Hematopoietic multipotent progenitor cell treated with erythropoietin and hydrocortisone succinate and interleukin-3 and kit ligand, for 8 days (in vitro differentiated cells): ENCODE results near the gene ATXN3.

Experiments used
- DNase-seq: peaks from one replicate; pipeline ENCODE4 v3.0.0-alpha.2; 2015

Gene ATXN3

DNA sequence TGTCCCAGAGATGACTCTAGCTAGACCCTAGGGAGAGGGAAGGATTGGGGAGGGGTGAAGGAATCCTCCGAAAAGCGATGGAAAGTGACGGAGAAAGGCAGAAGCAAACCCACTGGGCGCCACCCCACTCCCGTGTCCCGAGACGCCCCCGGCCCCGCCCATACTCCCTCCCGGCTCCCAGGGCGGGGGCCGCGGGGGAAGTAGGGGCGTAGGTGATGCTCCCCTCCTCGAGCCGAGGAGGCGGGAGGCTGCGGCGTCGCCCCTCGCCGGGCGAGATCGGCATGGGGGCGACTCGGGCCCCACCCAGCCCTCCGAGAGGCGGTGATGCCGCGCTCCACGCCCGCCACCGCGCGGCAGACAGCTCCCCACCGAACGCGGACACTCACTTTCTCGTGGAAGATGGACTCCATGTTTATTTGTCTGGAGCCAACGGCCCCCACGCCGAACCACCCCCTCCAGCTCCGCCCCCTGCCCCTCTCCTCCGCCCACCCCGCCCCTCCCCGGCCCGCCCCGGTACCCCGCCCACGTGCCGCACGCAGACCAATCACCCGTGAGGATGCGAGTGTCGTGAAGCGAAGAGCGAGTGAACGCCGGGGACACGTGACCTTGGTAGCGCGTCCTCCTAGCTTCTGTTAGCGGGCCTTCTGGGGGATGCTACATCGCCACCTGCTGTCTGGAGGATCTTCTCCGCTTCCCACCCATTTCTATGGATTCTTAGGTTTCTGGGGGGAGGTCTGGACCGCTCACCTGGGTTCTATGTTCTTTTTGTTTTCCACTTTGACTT is at the start of gene ATXN3:
TSS of gene ATXN3 (minus strand) at position 440 of the 784 bp plus-strand sequence. CDS start at position 410, 30 bp downstream.
- peak; percentile 99 for DNase-seq

GRCh38 chr14:92154283-92154942 is 48.0 kb upstream of the ATXN3 start:
- no peak for DNase-seq

DNA sequence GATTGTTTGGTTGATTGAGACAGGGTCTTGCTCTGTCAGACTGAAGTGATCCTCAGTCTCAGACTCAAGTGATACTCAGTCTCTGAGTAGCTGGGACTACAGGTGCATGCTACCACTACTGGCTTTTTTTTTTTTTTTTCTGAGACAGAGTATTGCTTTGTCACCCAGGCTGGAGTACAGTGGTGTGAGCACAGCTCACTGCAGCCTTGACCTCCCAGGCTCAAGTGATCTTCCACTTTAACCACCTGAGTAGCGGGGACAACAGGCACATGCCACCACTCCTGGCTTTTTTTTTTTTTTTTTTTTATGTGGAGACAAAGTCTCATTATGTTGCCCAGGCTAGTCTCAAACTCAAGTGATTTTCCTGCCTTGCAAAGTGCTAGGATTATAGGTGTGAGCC is 47.2 kb upstream of the ATXN3 start:
- no peak for DNase-seq

- peak; percentile 35 for DNase-seq
Measured at GRCh38 chr14:92144708-92145107, 38.3 kb upstream of the ATXN3 start.

DNA sequence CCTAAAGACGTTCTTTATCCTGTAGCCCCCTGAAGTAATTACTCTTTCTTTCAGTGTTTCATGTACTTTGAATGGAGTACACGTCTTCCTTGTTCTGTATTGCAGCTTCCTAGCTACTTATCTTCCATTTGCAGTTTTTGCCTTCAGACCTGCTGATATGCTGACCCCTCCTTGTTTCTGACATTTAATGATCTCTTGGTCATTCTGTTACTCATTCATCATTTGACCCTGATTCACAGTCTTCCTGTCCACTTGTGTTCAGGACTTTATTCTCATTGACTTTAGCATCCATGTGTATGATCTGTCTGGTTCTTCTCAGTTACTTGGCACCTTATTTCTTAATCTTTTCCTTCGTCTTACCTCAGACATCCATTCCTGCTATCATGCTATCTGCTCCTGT is 37.6 kb upstream of the ATXN3 start:
- DNase-seq, result no peak

- DNase-seq, result no peak
Measured at GRCh38 chr14:92143309-92143708, 36.9 kb upstream of the ATXN3 start.

DNA sequence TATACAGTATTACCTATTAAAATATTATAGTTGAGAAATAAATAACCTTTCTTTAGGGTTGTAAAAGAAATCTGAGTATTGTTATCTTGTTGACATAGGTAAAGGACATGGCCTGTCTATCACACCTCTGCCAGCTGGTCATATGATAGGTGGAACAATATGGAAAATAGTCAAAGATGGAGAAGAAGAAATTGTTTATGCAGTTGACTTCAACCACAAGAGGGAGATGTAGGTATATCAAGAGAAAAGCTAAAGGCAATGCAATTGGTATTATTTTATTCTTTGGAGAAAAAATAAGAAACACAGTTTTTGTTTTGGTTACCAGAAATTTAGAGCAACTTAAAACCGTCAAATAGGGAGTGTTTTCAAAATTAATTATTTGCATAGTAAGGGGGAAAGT is 28.9 kb upstream of the ATXN3 start:
- DNase-seq, result peak; percentile 52

GRCh38 chr14:92134456-92134855 is 28.1 kb upstream of the ATXN3 start:
- no peak for DNase-seq

- no peak for DNase-seq
Measured at GRCh38 chr14:92122761-92123160, 16.4 kb upstream of the ATXN3 start.

GRCh38 chr14:92122351-92122677 is 15.9 kb upstream of the ATXN3 start:
- peak; percentile 44 for DNase-seq

DNA sequence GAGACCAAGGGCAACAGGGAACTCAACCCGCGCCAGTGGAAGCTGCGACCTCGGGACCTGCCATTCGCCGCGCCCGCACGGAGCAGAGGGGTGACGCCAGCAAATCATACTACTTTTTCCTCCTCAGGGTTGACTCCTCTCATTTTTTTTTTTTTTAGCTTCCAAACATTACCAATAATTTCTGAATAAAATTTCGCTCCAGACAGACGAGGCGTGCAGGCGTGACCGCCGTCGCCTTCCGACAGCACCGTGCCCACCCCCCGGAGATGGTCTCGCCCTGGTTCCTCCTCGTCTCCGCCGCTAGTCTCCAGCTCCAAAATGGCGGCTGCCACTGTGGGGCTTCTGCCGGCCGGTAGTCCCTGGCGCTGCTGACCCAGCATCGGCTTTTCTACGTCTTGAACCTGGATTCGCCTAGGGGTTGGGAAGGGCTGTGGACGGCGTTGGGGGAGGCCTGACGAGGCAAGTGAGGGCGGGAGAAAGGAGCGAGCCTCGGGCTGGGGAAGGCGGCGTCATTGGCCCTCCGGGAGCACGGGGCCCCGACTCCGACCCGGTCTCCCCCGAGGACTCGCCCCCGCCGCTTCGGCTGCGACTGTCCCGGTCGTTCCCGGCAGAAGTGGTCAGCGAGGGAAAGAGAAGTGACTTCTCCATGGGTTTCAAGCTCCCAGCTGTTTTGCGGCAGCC is 15.4 kb upstream of the ATXN3 start, which contains the start of the genes CPSF2 and NDUFB1:
TSS of gene CPSF2 (plus strand) at position 300 of the 681 bp plus-strand sequence. CDS start 9,016 bp downstream, outside the sequence.
TSS of gene NDUFB1 (minus strand) at position 37 of the 681 bp plus-strand sequence. CDS start 4,069 bp downstream, outside the sequence.
- peak; percentile 81 for DNase-seq

GRCh38 chr14:92121207-92121669 is 14.9 kb upstream of the ATXN3 start:
- peak; percentile 27 for DNase-seq

DNA sequence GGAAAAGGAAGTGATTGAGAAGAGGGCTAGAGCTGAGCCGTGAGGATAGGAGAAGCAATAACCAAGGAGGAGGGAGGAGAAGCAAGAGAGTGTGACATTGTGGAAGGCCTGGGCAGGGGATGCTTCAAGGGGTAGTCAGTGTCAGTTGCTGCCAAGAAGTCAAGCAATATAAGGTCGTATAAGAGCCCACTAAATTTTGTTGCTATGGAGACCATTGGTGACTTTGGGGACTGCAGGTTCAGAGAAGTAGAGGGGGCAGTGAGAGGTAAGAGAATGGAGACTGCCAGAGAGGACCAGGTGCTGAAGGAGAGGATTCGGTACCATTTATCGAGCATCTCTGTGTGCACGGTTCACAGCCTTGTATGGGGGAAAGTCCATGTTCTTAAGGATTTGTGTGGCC is 3.1 kb upstream of the ATXN3 start:
- no peak for DNase-seq

DNA sequence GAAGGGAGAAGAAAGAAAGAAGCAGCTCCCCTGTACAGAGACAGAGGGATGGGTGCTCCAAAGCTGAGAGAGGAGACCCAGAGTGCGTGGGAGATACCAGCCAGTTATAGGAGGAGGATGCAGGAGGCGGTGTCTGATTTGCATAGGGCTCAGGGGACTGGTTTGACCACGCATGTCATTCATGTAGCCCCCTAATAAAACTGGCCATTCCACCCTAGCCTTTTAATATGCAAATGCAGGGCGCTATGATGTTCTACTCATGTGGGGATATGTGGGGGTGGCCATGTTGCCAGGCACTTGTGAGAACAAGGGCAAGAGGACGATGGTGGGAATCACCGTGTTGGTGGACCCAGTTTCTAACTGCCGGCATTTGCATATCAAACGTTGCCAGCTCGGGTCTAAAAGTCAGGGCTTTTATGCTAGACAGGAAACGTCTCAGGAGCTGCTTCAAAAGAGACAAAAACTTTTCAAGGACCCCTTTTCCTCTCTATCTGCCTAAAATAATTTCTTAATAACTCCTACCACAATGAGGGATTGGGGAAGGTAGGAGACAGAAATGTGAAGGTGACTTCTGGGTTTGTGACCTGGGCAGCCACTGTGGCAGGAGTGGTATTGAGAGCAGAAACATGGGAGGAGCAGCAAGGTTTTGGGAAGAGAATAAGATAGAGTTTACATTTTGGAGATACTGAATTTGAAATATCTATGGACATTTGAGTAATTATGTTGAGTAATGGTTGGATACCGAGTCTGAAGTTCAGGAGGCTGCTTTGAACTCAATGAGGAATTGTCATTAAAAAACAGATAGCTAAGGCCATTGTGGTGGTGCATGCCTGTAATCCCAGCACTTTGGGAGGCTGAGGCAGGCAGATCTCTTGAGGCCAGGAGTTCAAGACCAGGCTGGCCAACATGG is 2.2 kb upstream of the ATXN3 start:
- no peak for DNase-seq

- peak; percentile 60 for DNase-seq
Measured at GRCh38 chr14:92105893-92106142, 564 bp downstream of the ATXN3 start.

DNA sequence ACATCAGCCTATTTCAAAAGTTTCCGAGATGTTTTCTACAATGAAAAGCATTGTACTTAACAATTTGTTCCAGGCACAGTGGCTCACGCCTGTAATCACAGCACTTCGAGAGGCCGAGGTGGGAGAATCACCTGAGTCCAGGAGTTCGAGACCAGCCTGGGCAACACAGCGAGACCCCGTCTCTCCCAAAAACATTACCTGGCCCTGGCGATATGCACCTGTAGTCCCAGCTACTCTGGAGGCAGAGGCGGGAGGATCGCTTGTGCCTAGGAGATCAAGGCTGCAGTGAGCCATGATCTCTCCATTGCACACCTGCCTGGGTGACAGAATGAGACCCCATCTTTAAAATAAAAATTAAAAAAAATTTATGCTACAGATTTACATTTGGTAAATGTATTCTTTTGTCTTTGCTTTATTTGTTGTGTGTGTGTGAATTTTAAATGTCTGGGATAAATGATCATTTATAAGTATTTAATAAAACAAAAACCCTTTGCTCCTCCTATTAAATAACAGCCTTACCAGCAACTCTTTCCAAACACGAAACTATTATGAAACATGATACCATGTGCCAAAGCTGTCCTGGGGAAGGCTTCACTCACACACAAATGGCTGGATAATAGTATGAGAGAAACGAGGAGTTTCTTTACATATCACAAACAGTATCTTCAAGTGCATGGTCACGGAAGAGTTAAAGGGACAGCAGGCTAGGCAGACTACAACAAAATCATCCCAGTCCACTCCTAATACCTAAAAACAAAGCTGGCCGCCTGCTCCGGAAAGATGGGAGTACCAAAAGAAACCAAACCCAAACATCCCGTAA is 1.1 kb downstream of the ATXN3 start:
- no peak for DNase-seq

- peak; percentile 28 for DNase-seq
Measured at GRCh38 chr14:92103363-92103989, 2.9 kb downstream of the ATXN3 start.

DNA sequence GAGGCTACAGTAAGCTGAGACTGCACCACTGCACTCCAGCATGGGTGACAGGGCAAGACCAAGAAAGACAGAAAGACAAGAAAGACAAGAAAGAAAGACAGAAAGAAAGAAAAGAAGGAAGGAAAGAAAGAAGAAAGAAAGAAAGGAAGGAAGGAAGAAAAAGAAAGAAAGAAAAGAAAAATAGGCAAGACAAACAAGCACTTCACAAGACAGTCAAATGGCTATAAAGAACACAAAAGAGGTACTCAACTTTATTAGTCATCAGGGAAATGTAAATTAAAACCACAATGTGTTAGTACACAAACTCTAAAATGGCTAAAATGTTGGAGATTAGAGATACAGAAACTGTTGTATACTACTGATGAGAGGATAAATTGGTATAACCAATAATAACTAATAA is 6.6 kb downstream of the ATXN3 start:
- DNase-seq, result no peak

- DNase-seq, result peak; percentile 11
Measured at GRCh38 chr14:92093320-92093719, 13.1 kb downstream of the ATXN3 start.

- DNase-seq, result no peak
Measured at GRCh38 chr14:92088494-92088893, 17.9 kb downstream of the ATXN3 start.

GRCh38 chr14:92074555-92074954 is 31.8 kb downstream of the ATXN3 start:
- DNase-seq, result no peak
